ENCODE data around the gene GLYR1. TPM values are rescaled to one million over a fixed set of nuclear protein-coding genes. Genes with fewer than 3 reads are reported as not detected.

Gene GLYR1
- total and polyA plus RNA-seq, 2 of the 4 experiments (the other 2 are of a cell fraction) = 26.0 to 54.2 TPM

DNA sequence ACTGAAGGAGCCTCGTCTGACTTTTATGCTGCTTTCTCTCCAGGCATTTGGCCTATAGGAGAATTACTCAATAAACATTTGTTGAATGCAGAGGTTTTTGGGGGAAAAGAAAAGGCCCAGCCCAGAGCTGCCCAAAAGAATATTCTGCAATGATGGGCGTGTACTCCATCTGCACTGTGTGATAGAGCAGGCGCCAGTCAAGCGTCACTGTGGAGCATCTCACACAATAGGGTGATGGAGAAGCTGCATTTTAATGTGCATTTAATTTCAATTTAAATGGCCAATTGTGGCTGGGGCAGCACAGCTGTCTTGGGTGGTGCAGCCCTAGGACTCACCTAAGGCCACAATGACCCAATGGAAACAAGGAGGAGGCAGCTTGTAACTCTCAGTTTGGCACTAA lies 20.6 kb downstream of the GLYR1 start:
- BruUV-seq (replicated peaks) = no TSS peak

More for the DNA sequence above, 20.6 kb downstream of the GLYR1 start:
- H3K36me3 ChIP-seq (ENCODE audit: control insufficient read depth, insufficient read depth, low read length) = peaks cover 71% of the 10 kb centered on the region
- no peak overlapping the region for H2BK120ac ChIP-seq (ENCODE audit: low read depth, low read length)
- intact Hi-C loops (cut with micrococcal nuclease) (no loop called here), in situ Hi-C loops (cut with MboI; ENCODE audit: low sequenced_read_pairs) (no loop called here), dilution Hi-C loops (cut with HindIII; ENCODE audit: low sequenced_read_pairs, unreplicated experiment) (no loop called here)
- 100% methylated on average over 3 of the region's 4 CpGs; no CpG with 5 or more reads in 1 of the 2 experiments for WGBS, 2 experiments (ENCODE audit: extremely low coverage in 2 of 2, insufficient read length in 1 of 2)
- no peaks in the 10 kb centered on the region for H3K27me3 ChIP-seq (ENCODE audit: control insufficient read depth, insufficient read depth, low read length)
- DNase-seq (no peak), ATAC-seq (ENCODE audit: low read depth) (no peak)
- CTCF ChIA-PET = no interaction called here
- no peak overlapping the region for H3K18ac ChIP-seq (ENCODE audit: low read depth, low read length)
- H3K4ac ChIP-seq (ENCODE audit: low read depth, low read length) = no peak overlapping the region
- no peak overlapping the region for H3K4me2 ChIP-seq (ENCODE audit: low read depth, low read length)
- H3K9me3 ChIP-seq (ENCODE audit: control insufficient read depth, insufficient read depth, low read length) = no peaks in the 10 kb centered on the region
- no peaks in the 10 kb centered on the region for H3K4me1 ChIP-seq (ENCODE audit: control insufficient read depth, insufficient read depth, low read length)
- H2AK9ac ChIP-seq (replicated peaks; ENCODE audit: low read depth, low read length, poor library complexity) = no peak overlapping the region
- H4K8ac ChIP-seq (ENCODE audit: low read depth in 2 of 2, low read length in 2 of 2) = no peak overlapping the region
- TF ChIP-seq RCOR1 (IDR thresholded peaks at IDR 0.05; ENCODE audit: insufficient replicate concordance, low read length) = no peak
- TF ChIP-seq CTCF (conservative IDR thresholded peaks at IDR 0.05; ENCODE audit: low read depth, low read length) = no peak
- no peak for TF ChIP-seq MXI1 (IDR thresholded peaks at IDR 0.05; ENCODE audit: borderline replicate concordance, low read depth, low read length)
- TF ChIP-seq, protein P1, sequence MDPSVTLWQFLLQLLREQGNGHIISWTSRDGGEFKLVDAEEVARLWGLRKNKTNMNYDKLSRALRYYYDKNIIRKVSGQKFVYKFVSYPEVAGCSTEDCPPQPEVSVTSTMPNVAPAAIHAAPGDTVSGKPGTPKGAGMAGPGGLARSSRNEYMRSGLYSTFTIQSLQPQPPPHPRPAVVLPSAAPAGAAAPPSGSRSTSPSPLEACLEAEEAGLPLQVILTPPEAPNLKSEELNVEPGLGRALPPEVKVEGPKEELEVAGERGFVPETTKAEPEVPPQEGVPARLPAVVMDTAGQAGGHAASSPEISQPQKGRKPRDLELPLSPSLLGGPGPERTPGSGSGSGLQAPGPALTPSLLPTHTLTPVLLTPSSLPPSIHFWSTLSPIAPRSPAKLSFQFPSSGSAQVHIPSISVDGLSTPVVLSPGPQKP (IDR thresholded peaks at IDR 0.05; ENCODE audit: borderline replicate concordance, low read depth, low read length) = no peak
- TF ChIP-seq RFX5 (IDR thresholded peaks at IDR 0.05; ENCODE audit: low read depth, low read length) = no peak
- no peak for TF ChIP-seq CHD1 (IDR thresholded peaks at IDR 0.05; ENCODE audit: low read depth, low read length)
- no peak for TF ChIP-seq MAFK (IDR thresholded peaks at IDR 0.05; ENCODE audit: low read depth, low read length)
- TF ChIP-seq POLR2A (IDR thresholded peaks at IDR 0.05; ENCODE audit: low read depth, low read length) = no peak
- no peak overlapping the region for H2BK15ac ChIP-seq (ENCODE audit: low read depth, low read length)
- no peak overlapping the region for H4K91ac ChIP-seq (ENCODE audit: insufficient read depth, low read depth, low read length)
- H2BK5ac ChIP-seq (ENCODE audit: low read depth, low read length, poor library complexity, severe bottlenecking) = no peak overlapping the region
- H3K14ac ChIP-seq (replicated peaks; ENCODE audit: low read depth, low read length) = no peak overlapping the region
- H3K4me3 ChIP-seq (ENCODE audit: insufficient read depth, low read depth, low read length) = no peak overlapping the region
- no peak overlapping the region for H2BK20ac ChIP-seq (ENCODE audit: low read depth, low read length)
- no peak overlapping the region for H2AK5ac ChIP-seq (ENCODE audit: low read depth, low read length)
- no peak overlapping the region for H3K23ac ChIP-seq (ENCODE audit: low read depth, low read length)
- H3K79me1 ChIP-seq (ENCODE audit: low read depth in 1 of 2, low read length in 2 of 2) = peaks cover 20 to 27% of the 10 kb centered on the region in 2 experiments
- H3K9ac ChIP-seq (ENCODE audit: low read depth, low read length) = no peak overlapping the region
- H2AFZ ChIP-seq (replicated peaks; ENCODE audit: low read length, poor library complexity) = no peak overlapping the region
- no peak overlapping the region for H3K56ac ChIP-seq (ENCODE audit: extremely low read depth, insufficient read depth, low read length)
- H4K5ac ChIP-seq (ENCODE audit: low read depth, low read length) = no peak overlapping the region
- no peaks in the 10 kb centered on the region for H3K9me1 ChIP-seq (ENCODE audit: insufficient read depth, low read length)
- peaks cover 18% of the 10 kb centered on the region; the same call in 1 of the 2 replicates for H4K20me1 ChIP-seq (ENCODE audit: insufficient read depth, low read length)
- POLR2A ChIA-PET (ENCODE audit: unreplicated experiment) = no interaction called here
- H3K27ac ChIP-seq (ENCODE audit: insufficient read depth, low read length) = no peak overlapping the region
